Measurements from ENCODE around the gene KRTAP12-4. TPM values are rescaled to one million over a fixed set of nuclear protein-coding genes. Genes with fewer than 3 reads are reported as not detected.

Gene KRTAP12-4, protein sequence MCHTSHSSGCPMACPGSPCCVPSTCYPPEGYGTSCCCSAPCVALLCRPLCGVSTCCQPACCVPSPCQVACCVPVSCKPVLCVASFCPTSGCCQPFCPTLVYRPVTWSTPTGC
- not detected in 2 replicates for total RNA-seq

DNA sequence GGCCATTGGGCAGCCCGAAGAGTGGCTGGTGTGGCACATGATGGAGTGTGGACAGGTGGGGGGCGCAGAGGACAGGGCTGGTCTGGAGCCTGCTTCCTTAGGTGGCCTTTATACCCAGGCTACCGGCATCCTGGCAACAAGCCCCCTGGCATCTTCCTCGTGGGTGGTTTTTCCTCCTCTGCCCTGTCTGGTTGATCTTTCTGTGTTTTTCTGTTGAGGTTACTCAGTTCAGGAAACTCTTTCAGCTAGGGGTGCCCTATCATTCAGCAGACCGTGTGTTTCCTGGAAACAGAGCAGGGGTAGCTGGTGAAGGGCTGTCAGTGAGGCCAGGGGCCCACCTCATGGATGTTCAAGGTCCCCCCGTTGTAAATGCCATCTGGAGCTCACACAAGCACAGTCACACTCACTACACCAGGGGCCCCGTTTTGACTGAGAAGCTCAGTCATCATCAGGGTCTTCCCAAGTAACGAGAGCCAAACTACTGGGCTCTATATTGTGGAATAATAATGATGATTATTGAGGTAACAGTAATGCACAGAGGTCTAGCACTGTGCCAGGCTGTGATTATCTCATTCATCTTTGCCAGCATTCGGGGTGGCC lies at the start of gene KRTAP12-4:
TSS of gene KRTAP12-4 (minus strand) at position 84 of the 600 bp plus-strand sequence. CDS start at position 39, 45 bp downstream.

DNA sequence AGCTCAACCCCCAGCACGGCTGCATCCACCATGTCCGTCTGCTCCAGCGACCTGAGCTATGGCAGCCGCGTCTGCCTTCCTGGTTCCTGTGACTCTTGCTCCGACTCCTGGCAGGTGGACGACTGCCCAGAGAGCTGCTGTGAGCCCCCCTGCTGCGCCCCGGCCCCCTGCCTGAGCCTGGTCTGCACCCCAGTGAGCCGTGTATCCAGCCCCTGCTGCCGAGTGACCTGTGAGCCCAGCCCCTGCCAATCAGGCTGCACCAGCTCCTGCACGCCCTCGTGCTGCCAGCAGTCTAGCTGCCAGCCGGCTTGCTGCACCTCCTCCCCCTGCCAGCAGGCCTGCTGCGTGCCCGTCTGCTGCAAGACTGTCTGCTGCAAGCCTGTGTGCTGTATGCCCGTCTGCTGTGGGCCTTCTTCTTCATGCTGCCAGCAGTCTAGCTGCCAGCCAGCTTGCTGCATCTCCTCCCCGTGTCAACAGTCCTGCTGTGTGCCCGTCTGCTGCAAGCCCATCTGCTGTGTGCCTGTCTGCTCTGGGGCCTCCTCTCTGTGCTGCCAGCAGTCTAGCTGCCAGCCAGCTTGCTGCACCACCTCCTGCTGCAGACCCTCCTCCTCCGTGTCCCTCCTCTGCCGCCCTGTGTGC lies 42.8 kb upstream of the KRTAP12-4 start, which contains the start of gene KRTAP10-12:
TSS of gene KRTAP10-12 (plus strand) at position 1 of the 639 bp plus-strand sequence. CDS start at position 31, 30 bp downstream.

DNA sequence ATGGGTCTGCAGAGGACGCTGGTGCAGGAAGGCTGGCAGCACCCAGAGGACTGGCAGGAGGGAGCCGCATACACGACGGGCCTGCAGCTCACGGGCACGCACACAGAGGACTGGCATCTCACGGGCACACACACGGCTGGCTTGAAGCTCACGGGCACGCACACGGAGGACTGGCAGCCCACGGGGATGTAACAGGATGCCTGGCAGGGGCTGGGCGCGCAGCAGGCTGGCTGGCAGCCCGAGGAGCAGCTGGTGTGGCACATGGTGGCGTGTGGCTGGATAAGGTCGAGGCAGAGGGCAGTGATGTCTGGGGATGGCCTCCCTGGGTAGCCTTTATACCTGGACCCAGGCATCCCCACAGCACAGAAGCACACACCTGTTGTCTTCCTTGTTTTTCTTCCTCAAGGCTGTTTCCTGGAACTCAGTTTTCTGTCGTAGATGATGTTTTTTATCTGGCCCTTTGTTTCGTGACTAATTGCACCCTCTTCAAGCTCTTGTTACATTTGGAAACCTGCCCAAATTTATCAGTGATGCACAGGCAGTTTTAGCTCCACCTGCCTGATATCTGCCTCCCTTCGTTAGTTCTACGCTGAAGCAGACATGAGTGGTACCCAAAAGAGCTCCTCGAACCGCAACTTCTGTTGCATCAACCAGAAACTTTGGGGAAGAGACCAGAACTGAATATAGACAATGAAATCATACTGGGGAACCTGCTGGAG lies 27.6 kb upstream of the KRTAP12-4 start, which contains the start of gene KRTAP12-1:
TSS of gene KRTAP12-1 (minus strand) at position 303 of the 719 bp plus-strand sequence. CDS start at position 263, 40 bp downstream.

DNA sequence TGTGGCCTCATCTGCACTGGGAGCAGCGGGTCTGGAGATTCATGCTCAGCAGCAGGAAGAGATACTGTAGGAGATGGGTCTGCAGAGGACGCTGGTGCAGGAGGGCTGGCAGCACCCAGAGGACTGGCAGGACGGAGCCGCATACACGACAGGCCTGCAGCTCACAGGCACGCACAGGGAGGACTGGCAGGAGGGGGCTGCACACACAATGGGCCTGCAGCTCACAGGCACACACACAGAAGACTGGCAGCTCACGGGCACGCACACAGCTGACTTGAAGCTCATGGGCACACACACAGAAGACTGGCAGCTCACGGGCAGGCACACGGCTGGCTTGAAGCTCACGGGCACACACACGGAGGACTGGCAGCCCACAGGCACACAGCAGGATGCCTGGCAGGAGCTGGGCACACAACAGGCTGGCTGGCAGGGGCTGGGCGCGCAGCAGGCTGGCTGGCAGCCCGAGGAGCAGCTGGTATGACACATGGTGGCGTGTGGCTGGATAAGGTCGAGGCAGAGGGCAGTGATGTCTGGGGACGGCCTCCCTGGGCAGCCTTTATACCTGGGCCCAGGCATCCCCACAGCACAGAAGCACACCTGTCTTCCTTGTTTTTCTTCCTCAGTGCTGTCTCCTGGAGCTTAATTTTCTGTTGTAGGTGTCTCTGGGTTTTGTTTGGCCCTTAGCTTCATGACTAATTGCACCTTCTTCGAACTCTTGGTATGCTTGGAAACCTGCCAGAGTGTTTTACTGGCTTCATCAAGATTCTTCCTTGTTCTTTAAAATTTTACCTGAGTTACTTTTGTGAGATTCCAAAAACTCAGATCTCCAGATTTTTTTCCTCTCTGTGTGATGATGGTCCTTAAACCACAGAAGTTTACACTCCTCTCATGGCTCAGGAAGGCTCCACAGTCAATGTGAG lies 12.2 kb upstream of the KRTAP12-4 start, which contains the start of gene KRTAP12-2:
TSS of gene KRTAP12-2 (minus strand) at position 527 of the 920 bp plus-strand sequence. CDS start at position 486, 41 bp downstream.

DNA sequence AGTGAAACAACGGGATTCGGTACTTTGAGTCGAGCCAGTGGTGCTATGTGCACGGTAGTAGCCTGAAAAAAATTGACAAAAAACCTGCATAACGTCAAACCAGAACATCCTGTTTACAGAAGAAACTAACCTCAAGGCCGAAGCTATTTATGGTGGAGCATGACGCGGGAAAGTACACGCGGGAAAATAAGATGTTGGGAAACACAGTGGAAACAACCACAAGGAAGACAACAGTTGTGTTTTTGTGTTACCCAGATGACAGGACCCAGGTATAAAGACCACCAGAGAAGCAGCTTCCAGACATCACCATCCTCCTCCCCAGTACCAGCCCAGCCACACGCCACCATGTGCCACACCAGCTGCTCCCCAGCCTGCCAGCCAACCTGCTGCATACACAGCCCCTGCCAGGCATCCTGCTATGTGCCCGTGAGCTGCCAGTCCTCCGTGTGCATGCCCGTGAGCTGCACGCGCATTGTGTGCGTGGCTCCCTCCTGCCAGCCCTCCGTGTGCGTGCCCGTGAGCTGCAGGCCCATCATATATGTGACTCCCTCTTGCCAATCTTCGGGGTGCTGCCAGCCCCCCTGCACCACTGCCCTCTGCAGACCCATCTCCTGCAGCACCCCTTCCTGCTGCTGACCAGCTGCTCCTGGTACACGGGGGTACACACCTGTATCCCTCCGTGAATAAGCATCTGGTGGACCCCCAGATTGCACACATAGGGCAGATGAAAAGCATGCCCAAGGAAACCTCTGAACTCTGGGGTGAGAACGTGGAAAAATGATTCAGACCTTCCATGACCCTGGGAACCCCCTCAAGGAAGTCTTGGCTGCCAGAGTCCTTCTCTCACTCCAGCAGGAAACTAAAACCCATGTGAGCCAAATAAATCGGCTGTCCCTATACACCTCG lies 3.4 kb upstream of the KRTAP12-4 start, which contains the start of gene KRTAP12-3:
TSS of gene KRTAP12-3 (plus strand) at position 298 of the 906 bp plus-strand sequence. CDS start at position 346, 48 bp downstream.

DNA sequence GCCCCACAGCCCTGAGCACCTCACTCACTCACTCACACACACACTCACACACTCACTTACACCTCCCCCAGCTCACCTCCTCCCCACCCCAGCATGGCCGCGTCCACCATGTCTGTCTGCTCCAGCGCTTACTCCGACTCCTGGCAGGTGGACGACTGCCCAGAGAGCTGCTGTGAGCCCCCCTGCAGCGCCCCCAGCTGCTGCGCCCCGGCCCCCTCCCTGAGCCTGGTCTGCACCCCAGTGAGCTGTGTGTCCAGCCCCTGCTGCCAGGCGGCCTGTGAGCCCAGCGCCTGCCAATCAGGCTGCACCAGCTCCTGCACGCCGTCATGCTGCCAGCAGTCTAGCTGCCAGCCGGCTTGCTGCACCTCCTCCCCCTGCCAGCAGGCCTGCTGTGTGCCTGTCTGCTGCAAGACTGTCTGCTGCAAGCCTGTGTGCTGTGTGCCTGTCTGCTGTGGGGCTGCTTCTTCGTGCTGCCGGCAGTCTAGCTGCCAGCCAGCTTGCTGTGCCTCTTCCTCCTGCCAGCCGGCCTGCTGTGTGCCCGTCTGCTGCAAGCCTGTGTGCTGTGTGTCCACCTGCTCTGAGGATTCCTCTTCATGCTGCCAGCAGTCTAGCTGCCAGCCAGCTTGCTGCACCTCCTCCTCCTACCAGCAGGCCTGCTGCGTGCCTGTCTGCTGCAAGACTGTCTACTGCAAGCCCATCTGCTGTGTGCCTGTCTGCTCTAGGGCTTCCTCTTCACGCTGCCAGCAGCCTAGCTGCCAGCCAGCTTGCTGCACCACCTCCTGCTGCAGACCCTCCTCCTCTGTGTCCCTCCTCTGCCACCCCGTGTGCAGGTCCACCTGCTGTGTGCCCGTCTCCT lies 7.9 kb downstream of the KRTAP12-4 start, which contains the start of gene KRTAP10-11:
TSS of gene KRTAP10-11 (plus strand) at position 49 of the 856 bp plus-strand sequence. CDS start at position 94, 45 bp downstream.

DNA sequence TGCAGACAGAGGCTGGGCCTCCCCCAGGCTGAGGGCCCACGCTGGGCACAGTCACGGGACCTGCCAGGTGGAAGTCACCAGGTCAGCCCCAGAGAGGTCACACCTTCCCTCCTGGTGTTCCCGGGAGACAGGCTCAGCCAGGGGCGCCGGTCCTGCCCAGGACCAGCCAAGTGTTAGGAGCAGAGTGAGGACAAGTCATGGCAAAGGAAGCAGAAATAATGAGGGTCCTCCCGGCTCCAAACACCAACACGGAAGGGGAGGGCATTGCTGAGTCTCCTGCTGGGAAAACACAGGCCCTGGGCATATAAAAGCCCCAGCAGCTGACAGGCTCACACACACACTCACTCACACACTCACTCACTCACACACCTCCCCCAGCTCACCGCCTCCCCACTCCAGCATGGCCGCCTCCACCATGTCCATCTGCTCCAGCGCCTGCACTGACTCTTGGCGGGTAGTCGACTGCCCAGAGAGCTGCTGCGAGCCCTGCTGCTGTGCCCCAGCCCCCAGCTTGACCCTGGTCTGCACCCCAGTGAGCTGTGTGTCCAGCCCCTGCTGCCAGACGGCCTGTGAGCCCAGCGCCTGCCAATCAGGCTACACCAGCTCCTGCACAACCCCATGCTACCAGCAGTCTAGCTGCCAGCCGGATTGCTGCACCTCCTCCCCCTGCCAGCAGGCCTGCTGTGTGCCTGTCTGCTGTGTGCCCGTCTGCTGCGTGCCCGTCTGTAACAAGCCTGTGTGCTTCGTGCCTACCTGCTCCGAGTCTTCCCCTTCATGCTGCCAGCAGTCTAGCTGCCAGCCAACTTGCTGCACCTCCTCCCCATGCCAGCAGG lies 17.2 kb downstream of the KRTAP12-4 start, which contains the start of gene KRTAP10-10:
TSS of gene KRTAP10-10 (plus strand) at position 339 of the 833 bp plus-strand sequence. CDS start at position 401, 62 bp downstream.

DNA sequence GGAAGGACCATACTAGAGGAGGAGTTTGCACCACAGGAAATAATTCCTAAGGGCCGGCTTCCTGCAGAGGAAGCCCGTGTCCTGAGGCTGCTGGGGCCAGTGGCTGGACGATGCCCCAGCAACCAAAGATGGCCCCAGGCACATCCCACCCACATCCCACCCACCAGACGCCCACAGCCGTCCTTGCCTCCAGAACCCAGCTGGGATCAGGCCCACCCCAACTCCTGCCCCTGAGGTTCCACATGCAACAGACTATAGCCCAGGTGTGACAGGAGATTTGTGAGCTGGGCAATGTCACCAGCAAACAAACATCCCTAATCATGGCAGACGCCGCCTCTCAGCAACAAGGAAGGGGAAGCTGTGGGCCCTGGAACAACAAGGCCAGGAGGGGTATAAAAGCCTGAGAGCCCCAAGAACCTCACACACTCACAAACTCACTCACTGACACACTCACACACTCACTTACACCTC lies 27.8 kb downstream of the KRTAP12-4 start, which contains the start of gene KRTAP10-9:
TSS of gene KRTAP10-9 (plus strand) at position 421 of the 471 bp plus-strand sequence. CDS start 79 bp downstream, outside the sequence.

DNA sequence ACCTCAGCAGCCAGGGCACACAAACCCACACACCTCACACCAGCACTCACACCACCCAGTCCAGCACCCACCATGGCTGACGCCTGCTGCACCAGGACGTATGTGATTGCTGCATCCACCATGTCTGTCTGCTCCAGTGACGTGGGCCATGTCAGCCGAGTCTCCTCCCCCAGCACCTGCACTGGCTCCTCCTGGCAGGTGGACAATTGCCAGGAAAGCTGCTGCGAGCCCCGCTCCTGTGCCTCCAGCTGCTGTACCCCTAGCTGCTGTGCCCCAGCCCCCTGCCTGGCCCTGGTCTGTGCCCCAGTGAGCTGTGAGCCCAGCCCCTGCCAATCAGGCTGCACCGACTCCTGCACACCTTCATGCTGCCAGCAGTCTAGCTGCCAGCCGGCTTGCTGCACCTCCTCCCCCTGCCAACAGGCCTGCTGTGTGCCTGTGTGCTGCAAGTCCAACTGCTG lies 42.4 kb downstream of the KRTAP12-4 start, which contains the start of gene KRTAP10-8:
TSS of gene KRTAP10-8 (plus strand) at position 51 of the 458 bp plus-strand sequence. CDS start at position 73, 22 bp downstream.

Other genes starting within 250 kb of the KRTAP12-4 start
- gene LRRC3, start 199.1 kb downstream of the KRTAP12-4 start, total RNA-seq, result 0.43 and 0.72 TPM in 2 replicates
- not detected in 2 replicates for gene KRTAP10-1, start 114.5 kb downstream of the KRTAP12-4 start, total RNA-seq
- gene KRTAP10-2, start 103.2 kb downstream of the KRTAP12-4 start, total RNA-seq, result not detected in 2 replicates
- gene KRTAP10-3, start 95.9 kb downstream of the KRTAP12-4 start, total RNA-seq, result not detected in 2 replicates
- not detected in 2 replicates for gene KRTAP10-4, start 80.9 kb downstream of the KRTAP12-4 start, total RNA-seq
- gene KRTAP10-5, start 74.1 kb downstream of the KRTAP12-4 start, total RNA-seq, result not detected in 2 replicates
- not detected in 2 replicates for gene KRTAP10-6, start 62.2 kb downstream of the KRTAP12-4 start, total RNA-seq
- gene KRTAP10-7, start 54.1 kb downstream of the KRTAP12-4 start, total RNA-seq, result not detected in 2 replicates
- not detected in 2 replicates for gene KRTAP10-8, start 42.6 kb downstream of the KRTAP12-4 start, total RNA-seq
- not detected in 2 replicates for gene KRTAP10-9, start 27.6 kb downstream of the KRTAP12-4 start, total RNA-seq
- not detected in 2 replicates for gene KRTAP10-10, start 17.3 kb downstream of the KRTAP12-4 start, total RNA-seq
- not detected in 2 replicates for gene KRTAP10-11, start 8.2 kb downstream of the KRTAP12-4 start, total RNA-seq
- not detected in 2 replicates for gene KRTAP12-3, start 3.3 kb upstream of the KRTAP12-4 start, total RNA-seq
- not detected in 2 replicates for gene KRTAP12-2, start 12.3 kb upstream of the KRTAP12-4 start, total RNA-seq
- gene KRTAP12-1, start 27.5 kb upstream of the KRTAP12-4 start, total RNA-seq, result not detected in 2 replicates
- not detected in 2 replicates for gene KRTAP10-12, start 42.5 kb upstream of the KRTAP12-4 start, total RNA-seq
- gene TSPEAR, start 56.9 kb upstream of the KRTAP12-4 start, total RNA-seq, result not detected in 2 replicates
- 55.4 and 64.3 TPM in 2 replicates for gene UBE2G2, start 147.2 kb upstream of the KRTAP12-4 start, total RNA-seq
- gene SUMO3, start 163.4 kb upstream of the KRTAP12-4 start, total RNA-seq, result 60.0 and 82.1 TPM in 2 replicates
- 157 and 257 TPM in 2 replicates for gene PTTG1IP, start 219.0 kb upstream of the KRTAP12-4 start, total RNA-seq

Data from tracheal epithelial cell (primary cell).